Measurements from ENCODE around the gene MKRN2.
"Not testable (repeated sequence)": the region's sequence is repeated elsewhere in the genome, so short reads cannot be mapped to it uniquely, and the experiment has no call there.

Gene MKRN2

DNA sequence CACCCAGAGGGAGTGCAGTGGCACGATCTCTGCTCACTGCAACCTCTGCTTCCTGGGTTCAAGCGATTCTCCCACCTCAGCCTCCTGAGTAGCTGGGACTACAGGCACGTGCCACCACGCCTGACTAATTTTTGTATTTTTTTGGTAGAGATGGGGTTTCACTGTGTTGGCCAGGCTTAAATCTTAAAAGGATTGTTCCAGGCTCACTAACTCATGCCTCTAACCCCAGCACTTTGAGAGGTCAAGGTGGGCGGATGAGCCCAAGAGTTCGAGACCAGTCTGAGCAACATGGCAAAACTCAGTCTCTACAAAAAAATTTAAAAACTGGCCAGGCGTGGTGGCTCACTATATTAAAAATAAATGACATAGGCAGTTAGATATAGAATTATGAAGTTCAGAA is 74.0 kb downstream of the MKRN2 start:
- DNase-seq (ENCODE audit: low spot score) = not testable (repeated sequence)

DNA sequence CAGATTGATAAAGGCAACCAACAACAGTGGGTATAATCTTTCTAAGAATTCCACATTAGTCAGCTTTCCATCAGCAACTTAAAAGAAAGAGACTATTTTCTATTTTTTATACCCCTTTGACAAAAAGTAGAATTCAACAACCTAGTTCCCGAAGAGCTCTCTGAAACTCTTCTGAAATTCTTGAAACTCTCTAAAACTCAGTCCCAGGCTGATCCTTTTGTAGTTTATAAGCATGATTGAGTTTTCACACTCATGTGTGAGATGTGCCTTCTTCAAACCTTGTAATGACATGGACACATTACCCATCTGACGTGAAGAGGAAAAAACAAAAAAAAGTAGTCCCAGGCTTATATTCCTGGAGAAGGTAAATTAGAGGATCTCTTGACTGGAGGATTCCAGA is 75.6 kb downstream of the MKRN2 start:
- no peak for DNase-seq (ENCODE audit: low spot score)

DNA sequence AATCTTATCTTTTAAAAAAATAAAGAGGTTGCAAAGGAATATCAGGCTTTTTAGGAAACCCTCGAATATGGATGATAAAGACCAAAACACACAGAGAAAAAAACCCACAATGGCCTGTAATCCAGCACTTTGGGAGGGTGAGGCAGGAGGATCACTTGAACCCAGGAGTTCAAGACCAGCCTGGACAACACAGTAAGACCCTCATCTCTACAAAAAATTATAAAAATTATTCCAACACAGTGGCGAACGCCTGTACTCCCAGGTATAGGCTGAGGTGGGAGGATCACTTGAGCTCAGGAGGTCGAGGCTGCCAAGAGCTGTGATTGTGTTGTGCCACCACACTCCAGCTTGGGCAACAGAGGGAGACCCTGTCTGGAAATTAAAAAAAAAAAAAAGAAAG is 76.2 kb downstream of the MKRN2 start:
- no peak for DNase-seq (ENCODE audit: low spot score)
